HG03521 (cell line): Measurements from ENCODE around the gene KLF15.
A peak's percentile ranks its signal among the peaks of the same experiment; 100 is the strongest.

Experiments
- ATAC-seq: cut with Tn5 transposase; IDR thresholded peaks from one replicate; pipeline ENCODE4 v1.9.1; 2021; ENCODE audit warnings: mild to moderate bottlenecking, moderate library complexity; ENCODE audit not compliant: unreplicated experiment

Gene KLF15

GRCh38 chr3:126389794-126390146, 32.6 kb upstream of the KLF15 start:
- no peak for ATAC-seq

DNA sequence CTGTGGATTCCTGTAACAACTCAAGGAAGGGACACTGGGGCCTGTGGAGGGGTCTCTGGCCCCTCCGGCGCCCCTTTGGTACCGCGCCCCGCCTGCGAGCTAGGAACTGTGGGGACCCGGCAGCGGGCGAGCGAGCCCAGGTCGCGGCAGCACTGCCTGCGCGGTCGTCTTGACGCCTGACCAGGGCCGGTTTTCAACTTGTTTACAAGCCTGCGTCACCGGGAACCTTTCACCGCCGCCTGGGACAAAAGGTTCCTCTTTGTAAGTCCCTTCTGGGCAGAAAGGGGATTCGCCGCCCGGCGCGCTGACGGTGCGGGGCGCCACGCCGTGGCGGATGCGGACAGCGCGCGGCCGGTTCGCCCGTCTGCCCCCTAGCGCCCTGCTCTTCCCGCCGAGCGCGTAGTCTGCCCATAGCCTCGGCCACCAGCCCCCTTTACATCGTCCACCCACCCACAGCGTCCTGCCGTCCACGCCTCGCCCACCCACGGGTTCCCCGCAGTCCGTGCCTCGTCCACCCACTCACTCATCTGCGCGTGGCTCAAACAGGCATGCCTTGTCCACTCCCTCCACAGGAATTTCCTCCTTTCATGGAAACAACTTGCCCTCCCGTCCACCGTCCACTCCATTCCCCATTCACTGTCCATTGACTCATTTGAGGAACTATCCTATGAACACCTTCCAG, 32.0 kb upstream of the KLF15 start:
- peak; percentile 59 for ATAC-seq

DNA sequence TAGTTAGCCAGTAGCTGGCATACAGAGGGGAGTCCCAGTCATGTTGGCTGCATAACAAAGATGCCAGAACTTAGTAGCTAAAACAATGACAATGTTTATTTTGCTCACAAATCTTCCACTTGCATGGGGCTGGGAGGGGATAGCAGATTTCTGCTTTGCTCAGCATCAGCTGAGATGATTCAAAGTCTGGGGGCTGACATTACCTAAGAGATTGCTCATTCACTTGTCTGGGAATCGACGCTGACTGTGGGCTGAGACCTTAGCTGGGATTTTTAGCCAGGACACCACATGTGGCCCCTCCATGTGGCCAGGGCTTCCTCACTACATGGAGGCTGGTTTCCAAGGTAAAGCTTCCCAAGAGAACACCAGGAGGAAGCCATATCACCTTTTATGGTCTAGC, 24.8 kb upstream of the KLF15 start:
- no peak for ATAC-seq

GRCh38 chr3:126380011-126380768, 23.0 kb upstream of the KLF15 start:
- no peak for ATAC-seq

DNA sequence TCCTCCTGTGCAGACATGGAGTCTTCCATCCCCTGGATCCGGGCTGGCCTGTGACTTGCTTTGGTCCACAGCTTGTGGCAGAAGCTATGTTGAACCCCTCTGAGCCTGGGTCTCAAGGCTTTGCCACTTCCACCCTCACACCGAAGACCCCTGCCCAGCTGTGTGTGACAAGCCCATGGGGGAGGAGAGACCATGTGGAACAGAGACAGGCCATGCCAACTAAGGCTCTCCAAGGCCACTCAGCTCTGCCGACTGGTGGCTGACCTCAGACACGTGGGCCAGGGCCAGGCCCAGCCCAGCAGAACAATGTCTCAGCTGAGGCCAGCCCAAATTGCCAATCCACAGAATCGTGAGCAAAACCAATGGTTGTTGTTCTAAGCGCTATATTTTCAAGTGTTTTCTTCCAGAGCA, 21.1 kb upstream of the KLF15 start:
- no peak for ATAC-seq

- ATAC-seq = no peak
These were observed 20.0 kb upstream of the KLF15 start for GRCh38 chr3:126377211-126377610.

GRCh38 chr3:126376444-126376843, 19.2 kb upstream of the KLF15 start:
- no peak for ATAC-seq

- no peak for ATAC-seq
These were observed 18.7 kb upstream of the KLF15 start for GRCh38 chr3:126375835-126376331.

- ATAC-seq = no peak
These were observed 16.7 kb upstream of the KLF15 start for GRCh38 chr3:126373682-126374601.

DNA sequence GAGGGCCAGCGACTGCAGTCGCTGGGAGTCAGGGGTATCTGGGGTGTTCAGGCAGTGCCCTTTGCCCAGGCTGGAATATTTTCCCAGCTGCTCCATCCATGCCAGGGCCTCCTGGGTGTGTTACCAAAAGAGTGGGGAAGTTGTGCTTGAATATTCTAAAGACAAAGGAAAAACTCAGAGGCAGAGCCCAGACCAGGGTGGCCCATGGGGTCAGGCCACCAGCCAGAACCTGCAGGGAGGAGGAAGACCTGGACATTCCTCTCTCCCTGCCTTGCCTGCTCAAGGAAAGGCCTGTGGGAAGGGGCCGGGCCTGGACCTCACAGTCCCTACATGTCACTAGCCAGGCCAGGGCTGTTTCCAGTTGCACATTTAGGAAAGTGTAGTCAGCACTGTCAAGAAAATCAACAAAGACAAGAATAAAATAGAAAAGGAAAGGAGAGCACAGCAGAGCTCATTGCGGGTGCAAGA, 16.0 kb upstream of the KLF15 start:
- no peak for ATAC-seq

DNA sequence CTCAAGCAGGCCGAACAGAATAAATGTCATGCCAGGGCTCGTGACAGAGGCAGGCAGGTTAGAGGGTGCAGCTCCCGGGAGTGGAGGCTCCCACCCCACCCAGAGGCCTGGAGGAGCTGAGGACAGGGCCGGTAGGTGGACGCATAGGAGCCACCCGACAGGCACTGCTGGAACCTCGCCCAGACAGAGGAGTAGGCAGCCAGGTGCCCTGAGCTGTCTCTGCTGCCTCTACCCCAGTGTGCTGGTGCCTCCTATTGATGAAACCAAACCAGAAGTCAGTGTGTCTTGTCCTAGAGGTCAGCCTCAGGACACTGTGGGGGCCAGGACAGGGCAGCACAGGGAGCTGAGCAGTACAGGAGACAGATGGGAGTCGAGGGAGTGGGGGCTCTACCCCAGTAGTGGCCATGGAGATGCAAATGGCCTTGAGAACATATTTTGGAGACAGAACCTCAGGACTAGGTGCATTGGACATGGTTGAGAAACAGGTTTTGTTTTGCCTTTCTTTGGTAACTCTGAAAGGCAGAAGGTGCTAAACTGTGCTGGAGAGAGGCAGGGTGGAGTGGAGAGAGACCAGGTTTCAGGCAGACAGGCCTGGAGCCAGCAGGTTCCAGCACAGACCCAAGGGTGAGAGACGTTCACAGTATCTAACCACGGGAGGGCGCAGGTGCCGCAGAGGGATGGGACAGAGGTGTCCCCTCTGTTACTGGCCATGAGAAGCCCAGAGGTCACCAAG, 15.4 kb upstream of the KLF15 start:
- no peak for ATAC-seq

- ATAC-seq = no peak
These were observed 14.0 kb upstream of the KLF15 start for GRCh38 chr3:126371096-126371705.

- ATAC-seq = no peak
These were observed 13.4 kb upstream of the KLF15 start for GRCh38 chr3:126370606-126371005.

- no peak for ATAC-seq
These were observed 12.8 kb upstream of the KLF15 start for GRCh38 chr3:126370055-126370454.

GRCh38 chr3:126369490-126369889, 12.3 kb upstream of the KLF15 start:
- no peak for ATAC-seq

- no peak for ATAC-seq
These were observed 10.2 kb upstream of the KLF15 start for GRCh38 chr3:126367316-126367805.

DNA sequence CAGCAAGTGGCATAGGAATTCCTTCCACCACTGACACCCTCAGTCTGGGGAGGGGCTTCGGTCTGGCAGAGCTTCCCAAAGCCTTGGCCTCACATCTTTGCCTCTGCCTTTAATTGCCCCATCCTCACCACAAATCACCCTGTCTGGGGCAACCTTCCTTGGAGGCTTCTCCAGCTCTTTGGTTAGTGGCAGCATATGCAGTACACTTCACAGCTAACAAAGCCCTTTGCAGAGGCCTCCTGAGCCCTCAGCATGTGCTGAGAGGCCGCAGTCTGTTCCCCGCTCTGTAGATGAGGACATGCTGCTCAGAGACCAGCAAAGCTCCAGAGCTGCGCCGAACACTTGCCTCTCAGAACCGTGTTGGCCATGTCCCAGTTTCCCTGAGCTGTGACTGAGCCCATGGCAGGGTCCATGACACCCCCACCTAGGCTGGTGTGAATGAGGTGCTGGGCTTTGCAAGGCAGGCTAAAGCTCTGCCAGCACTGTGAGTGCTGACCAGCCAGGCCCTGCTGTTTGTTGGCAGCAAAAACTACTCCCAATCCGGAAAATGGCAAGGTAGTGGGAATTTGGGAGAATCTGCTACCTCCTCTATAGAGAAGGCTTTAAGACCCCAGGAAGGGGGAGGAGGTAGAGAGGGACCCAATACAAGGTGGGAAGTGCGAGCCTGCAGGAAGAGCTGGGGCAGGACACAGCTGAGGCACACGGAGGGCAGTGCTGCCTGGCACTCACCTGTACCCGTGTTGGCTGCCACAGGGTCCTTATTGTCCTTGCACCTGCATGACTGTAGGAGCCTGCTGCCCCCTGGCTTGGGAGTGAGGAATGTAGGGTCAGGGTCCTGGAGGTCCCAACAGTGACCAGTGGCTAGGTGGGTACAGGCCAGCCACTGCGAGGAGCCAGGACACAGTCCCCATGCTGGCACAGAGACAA, 8.4 kb upstream of the KLF15 start:
- no peak for ATAC-seq

DNA sequence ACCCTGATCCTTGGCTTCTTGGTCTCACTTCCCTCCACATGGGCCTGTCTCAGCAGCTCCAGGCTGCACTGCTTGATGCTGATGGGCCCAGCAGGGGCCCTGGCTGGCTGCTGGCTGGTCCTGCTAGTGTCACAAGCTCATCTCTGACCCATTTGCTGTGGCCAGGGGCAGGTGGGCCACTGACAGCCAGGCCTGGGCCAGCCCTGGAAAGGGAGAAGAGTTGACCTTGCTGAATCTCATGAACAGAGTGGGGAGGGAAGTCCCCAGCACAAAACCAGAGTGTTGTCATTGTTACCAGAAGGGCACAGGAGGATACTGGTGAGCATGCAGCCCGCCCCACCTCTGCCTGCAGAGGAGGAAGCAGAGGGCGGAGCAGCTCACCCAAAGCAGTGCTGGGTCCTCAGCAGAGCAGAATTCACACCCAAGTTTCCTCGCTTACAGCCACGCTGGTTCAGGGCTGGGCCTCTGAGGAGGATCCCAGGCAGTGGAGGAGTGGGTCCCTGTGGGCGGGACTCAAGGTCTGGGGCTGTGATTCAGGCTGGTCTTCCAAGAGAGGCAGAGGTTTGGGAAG, 7.6 kb upstream of the KLF15 start:
- no peak for ATAC-seq
